Activated naive CD4-positive, alpha-beta T cell treated with anti-CD3 and anti-CD28 coated beads for 36 hours (primary cell): ENCODE results near the gene PIRT. TPM values are rescaled to one million over a fixed set of nuclear protein-coding genes. Genes with fewer than 3 reads are reported as not detected.

Experiments
- CTCF ChIA-PET: fragments of 350-600 bp; sonication (Branson Sonifier 250); formaldehyde crosslinking; loops from one replicate; lab custom pipeline; 2021; ENCODE audit warnings: antibody characterized with exemption; lab: Charles Lee
- DNase-seq: peaks from one replicate; pipeline ENCODE4 v3.0.0-alpha.2; 2020
- H3K27ac Mint-ChIP-seq: one replicate; pipeline ENCODE4 v1.8.0; 2021; ENCODE audit warnings: mild to moderate bottlenecking, mixed read lengths
- H3K27me3 Mint-ChIP-seq: one replicate; pipeline ENCODE4 v1.8.0; 2021; ENCODE audit warnings: low read depth, mixed read lengths
- H3K36me3 Mint-ChIP-seq: one replicate; pipeline ENCODE4 v1.8.0; 2021; ENCODE audit warnings: low read depth, mixed read lengths
- H3K4me1 Mint-ChIP-seq: one replicate; pipeline ENCODE4 v1.8.0; 2021; ENCODE audit warnings: low read depth, mixed read lengths
- H3K4me3 Mint-ChIP-seq: one replicate; pipeline ENCODE4 v1.8.0; 2021; ENCODE audit warnings: mild to moderate bottlenecking, moderate library complexity, mixed read lengths
- H3K9me3 Mint-ChIP-seq: one replicate; pipeline ENCODE4 v1.8.0; 2021; ENCODE audit warnings: mixed read lengths
- intact Hi-C: fragments of 100-400 bp; cut with micrococcal nuclease; formaldehyde crosslinking; loops from one replicate; pipeline ENCODE4 v1.15.1; 2023
- total RNA-seq, 2 experiments: library from RNA; stranded (reverse); gene quantifications; one replicate each; pipeline ENCODE4 v1.2.3, GENCODE V29; 2021

PIRT gene
- total RNA-seq, 2 experiments from 2014 or later, result not detected

DNA sequence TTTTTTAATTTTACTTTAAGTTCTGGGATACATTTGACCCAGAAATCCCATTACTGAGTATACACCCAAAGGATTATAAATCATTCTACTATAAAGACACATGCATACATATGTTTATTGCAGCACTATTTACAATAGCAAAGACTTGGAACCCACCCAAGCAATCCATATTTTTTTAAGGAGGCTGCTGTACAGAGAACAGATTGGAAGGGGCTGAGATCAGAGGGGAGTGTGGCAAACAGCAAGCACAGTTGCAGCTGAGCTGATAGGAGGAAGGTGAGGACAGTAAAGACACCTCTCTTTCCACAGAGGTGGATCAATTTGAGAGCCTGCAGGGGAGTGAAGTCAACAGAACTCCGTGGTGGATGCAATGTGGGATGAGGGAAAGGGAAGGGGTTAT, 23.8 kb downstream of the PIRT start:
- no peak overlapping the region for H3K27ac Mint-ChIP-seq
- no peaks in the 10 kb centered on the region for H3K4me1 Mint-ChIP-seq
- CTCF ChIA-PET, result interaction anchor here (0.5 kb wide), 1 partner anchor 26 kb away, joined by 5 read pairs; no protein-coding TSS in a partner anchor
- no peaks in the 10 kb centered on the region for H3K9me3 Mint-ChIP-seq
- no peak for DNase-seq
- no peaks in the 10 kb centered on the region for H3K36me3 Mint-ChIP-seq
- intact Hi-C loops, result no loop called here
- no peaks in the 10 kb centered on the region for H3K27me3 Mint-ChIP-seq
- H3K4me3 Mint-ChIP-seq, result no peak overlapping the region

DNA sequence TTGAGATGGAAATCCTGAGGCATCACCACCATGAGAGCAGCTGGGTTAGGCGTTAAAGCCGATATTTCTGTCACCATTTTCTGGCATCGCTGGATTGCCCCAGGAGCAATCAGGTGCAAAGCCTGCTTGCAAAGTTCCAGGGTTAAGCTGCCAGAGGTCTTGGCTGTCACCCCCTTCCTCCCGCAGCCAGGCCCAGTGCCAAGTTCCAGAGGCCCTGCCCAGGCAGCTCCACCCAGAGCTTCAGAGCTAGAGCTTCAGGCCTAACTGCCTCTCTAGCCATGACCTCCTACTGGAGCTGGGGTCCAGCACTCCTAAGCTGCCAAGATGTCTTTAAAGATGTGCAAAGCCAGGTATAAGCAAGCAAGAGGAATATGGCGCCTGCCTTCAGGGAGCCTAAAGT, 25.2 kb downstream of the PIRT start:
- intact Hi-C loops, result no loop called here
- H3K27me3 Mint-ChIP-seq, result no peaks in the 10 kb centered on the region
- no peak for DNase-seq
- no peak overlapping the region for H3K27ac Mint-ChIP-seq
- CTCF ChIA-PET, result no interaction called here
- no peaks in the 10 kb centered on the region for H3K9me3 Mint-ChIP-seq
- H3K4me1 Mint-ChIP-seq, result no peaks in the 10 kb centered on the region
- no peak overlapping the region for H3K4me3 Mint-ChIP-seq
- H3K36me3 Mint-ChIP-seq, result no peaks in the 10 kb centered on the region

DNA sequence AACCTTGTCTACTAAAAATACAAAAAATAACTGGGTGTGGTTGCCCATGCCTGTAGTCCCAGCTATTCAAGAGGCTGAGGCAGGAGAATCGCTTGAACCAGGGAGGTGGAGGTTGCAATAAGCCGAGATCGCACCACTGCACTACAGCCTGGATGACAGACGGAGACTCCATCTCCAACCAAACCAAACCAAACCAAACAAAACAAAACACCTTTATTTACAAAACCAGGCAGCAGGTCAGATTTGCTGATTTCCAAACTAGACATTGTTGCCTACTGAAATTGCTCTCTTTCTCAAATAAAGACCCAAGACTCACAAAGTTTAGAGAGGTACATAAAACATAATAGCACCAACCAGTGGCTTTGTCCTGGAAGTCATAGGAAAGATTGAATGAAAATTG, 28.3 kb downstream of the PIRT start:
- no peaks in the 10 kb centered on the region for H3K4me1 Mint-ChIP-seq
- no peak overlapping the region for H3K4me3 Mint-ChIP-seq
- DNase-seq, result no peak
- no peaks in the 10 kb centered on the region for H3K36me3 Mint-ChIP-seq
- no peaks in the 10 kb centered on the region for H3K27me3 Mint-ChIP-seq
- H3K9me3 Mint-ChIP-seq, result no peaks in the 10 kb centered on the region
- H3K27ac Mint-ChIP-seq, result no peak overlapping the region
- CTCF ChIA-PET, result no interaction called here
- intact Hi-C loops, result no loop called here

DNA sequence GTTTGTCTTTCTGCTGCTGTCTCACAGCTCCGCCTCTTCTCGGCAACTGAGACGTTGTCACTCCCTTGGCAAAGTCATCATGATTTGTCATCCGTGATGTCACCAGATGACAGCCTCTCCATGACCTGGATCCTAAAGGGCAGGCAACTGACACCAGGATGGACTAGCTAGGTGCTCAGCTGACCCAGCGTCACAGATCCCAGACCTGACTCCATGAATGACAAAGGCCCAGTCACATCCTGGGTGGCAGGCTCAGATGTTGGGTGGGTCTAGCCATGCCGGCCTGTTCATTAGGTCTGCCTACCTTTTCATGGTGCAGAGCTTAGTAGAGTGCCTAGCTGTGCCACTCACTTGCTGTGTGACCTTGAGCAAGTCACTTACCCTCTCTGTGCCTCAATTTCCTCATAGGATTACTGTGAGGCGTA, 30.2 kb downstream of the PIRT start:
- CTCF ChIA-PET, result no interaction called here
- no peak overlapping the region for H3K27ac Mint-ChIP-seq
- no peak overlapping the region for H3K4me3 Mint-ChIP-seq
- no peaks in the 10 kb centered on the region for H3K4me1 Mint-ChIP-seq
- no peaks in the 10 kb centered on the region for H3K27me3 Mint-ChIP-seq
- DNase-seq, result no peak
- no peaks in the 10 kb centered on the region for H3K36me3 Mint-ChIP-seq
- intact Hi-C loops, result no loop called here
- no peaks in the 10 kb centered on the region for H3K9me3 Mint-ChIP-seq

DNA sequence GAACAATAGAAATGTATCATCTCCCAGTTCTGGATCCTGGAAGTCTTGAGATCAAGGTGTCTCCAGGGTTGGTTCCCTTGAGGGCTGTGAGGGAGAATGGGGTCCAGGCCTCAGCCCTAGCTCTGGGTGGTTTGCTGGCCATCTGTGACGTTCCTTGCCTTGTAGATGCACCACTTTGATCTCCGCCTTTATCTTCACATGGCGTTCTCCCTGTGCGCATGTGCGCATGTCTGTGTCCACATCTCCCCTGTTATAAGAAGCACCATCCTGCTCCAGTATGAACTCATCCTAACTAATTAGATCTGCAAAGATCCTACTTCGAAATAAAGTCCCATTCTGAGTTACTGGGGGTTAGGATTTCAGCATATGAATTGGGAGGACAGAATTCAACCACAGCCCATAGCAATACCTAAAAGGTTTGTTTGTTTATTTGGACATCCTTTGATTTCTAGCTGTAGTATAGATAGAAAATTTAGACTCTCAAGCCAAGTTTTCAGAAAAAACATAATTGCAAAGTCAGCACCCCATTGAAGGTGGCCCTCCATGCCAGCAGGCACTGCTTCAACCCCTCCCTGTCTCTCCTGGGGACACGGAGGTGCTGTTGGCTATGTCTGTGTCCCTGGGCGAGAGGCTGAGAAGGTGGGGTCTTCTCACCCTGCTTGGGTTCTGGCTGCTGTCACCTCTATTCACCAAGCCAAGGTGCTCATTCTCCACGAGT, 31.2 kb downstream of the PIRT start:
- H3K27me3 Mint-ChIP-seq, result no peaks in the 10 kb centered on the region
- DNase-seq, result no peak
- no peaks in the 10 kb centered on the region for H3K36me3 Mint-ChIP-seq

DNA sequence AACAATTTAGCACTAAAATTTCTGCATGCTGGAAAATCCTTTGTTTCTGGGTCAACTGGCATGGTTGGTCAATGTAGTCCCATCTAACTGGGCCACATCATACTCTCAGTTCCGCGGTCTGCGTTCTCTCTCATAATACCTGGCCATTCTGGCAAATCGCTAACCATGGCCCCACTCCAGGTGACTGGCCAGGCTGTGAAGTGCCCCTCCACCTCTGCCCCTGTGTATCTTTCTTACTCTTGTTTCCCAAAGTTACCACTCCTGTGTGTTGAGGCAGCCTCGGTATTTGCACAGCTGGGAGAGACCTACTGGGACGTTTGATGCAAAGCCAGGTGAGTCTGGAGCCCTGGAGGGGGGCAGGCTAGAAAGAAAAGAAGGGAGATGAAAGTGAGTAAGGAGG, 32.0 kb downstream of the PIRT start:
- H3K9me3 Mint-ChIP-seq, result no peaks in the 10 kb centered on the region
- H3K36me3 Mint-ChIP-seq, result no peaks in the 10 kb centered on the region
- H3K4me3 Mint-ChIP-seq, result no peak overlapping the region
- no peak for DNase-seq
- intact Hi-C loops, result no loop called here
- CTCF ChIA-PET, result no interaction called here
- H3K4me1 Mint-ChIP-seq, result no peaks in the 10 kb centered on the region
- H3K27me3 Mint-ChIP-seq, result no peaks in the 10 kb centered on the region
- H3K27ac Mint-ChIP-seq, result no peak overlapping the region

More for the DNA sequence above, 31.2 kb downstream of the PIRT start:
- CTCF ChIA-PET, result no interaction called here
- H3K9me3 Mint-ChIP-seq, result no peaks in the 10 kb centered on the region
- H3K27ac Mint-ChIP-seq, result no peak overlapping the region
- H3K4me1 Mint-ChIP-seq, result no peaks in the 10 kb centered on the region
- H3K4me3 Mint-ChIP-seq, result no peak overlapping the region
- intact Hi-C loops, result no loop called here

DNA sequence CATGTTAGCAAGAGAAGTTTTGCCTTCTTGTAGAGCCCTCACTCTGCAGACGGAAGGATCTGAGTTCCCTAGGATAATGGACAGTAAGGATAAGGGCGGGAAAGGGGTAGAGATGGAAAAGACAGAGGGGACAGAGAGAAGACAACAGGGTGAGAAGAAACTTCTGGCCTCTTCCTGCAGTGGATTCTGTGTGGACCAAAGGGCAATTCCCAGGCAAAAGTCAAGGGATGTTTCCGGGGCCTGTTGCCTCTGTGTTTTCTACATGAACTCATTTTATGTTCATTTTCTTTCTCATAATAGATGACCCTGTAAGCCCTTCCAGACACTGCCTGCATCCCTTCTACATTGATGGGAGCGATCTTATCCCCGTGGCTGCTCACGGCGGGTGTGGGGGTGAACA, 33.3 kb downstream of the PIRT start:
- no peaks in the 10 kb centered on the region for H3K9me3 Mint-ChIP-seq
- CTCF ChIA-PET, result no interaction called here
- no peak overlapping the region for H3K27ac Mint-ChIP-seq
- intact Hi-C loops, result no loop called here
- H3K27me3 Mint-ChIP-seq, result no peaks in the 10 kb centered on the region
- no peaks in the 10 kb centered on the region for H3K4me1 Mint-ChIP-seq
- H3K36me3 Mint-ChIP-seq, result no peaks in the 10 kb centered on the region
- H3K4me3 Mint-ChIP-seq, result no peak overlapping the region
- no peak for DNase-seq

DNA sequence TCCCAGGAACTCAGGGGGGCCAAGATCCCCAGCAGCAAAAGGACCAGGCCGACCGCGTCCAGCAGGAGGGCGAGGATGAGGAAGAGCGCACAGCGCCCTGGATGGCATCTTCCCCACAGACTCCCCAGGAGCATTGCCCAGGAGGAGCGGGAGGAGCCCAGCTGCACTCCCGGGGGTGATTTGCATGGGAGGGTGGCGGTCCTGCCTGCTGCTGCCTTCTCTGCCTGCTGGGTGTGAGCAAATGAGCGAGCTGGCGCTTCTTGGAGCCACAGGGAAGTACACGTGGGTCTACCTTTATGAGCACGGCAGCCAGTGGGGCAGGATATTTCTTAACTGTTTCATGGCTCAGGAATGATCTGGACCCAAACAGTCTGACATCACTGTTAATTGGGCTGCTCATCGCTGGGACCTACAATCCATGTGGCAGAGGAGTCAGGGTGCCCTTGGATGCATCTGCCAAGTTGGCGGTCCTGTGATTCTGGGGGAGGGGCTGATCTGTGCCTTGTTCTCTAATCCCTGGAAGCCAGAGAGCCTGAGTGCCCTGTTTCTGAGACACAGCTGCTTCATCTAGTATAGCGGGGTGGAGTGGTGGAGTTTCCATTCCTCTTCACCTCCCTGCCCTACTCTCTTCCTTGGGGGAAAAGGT, 33.9 kb downstream of the PIRT start, which contains the start of gene TMEM238L:
Gene TMEM238L (minus strand): TSS at position 270 of the 646 bp plus-strand sequence. CDS start 136 bp downstream, at position 134.
- Mint-ChIP-seq H3K4me3 (no peak within 1 kb of the TSS), H3K27ac (no peak within 1 kb of the TSS), H3K27me3 (no peaks in the 10 kb centered on the region), H3K4me1 (no peaks in the 10 kb centered on the region), H3K9me3 (no peaks in the 10 kb centered on the region), H3K36me3 (no peaks in the 10 kb centered on the region)
- CTCF ChIA-PET, result no interaction called here
- DNase-seq, result no peak
- intact Hi-C loops, result no loop called here

DNA sequence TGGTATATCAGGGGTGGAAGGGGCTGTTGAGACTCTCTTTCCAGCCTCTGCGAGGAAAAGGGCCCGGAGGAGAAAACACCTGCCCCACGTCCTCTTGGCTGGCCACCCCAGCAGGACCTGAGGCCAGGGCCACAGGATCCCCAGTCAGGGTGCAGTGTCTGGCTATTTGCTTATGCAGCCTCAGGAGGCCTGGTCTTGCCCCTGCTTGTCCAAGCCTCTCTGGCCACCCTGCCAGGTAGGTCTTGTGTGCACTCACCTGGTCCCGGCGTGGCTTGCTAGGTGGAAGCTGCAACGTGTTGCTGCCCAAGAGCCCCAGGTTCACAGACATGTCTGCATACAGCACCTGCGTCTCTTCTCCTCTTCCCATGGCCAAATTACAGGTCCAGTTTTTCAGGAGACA, 34.5 kb downstream of the PIRT start:
- Mint-ChIP-seq H3K4me1 (no peaks in the 10 kb centered on the region), H3K27ac (no peak overlapping the region), H3K9me3 (no peaks in the 10 kb centered on the region), H3K27me3 (no peaks in the 10 kb centered on the region), H3K4me3 (no peak overlapping the region), H3K36me3 (no peaks in the 10 kb centered on the region)
- CTCF ChIA-PET, result no interaction called here
- intact Hi-C loops, result no loop called here
- DNase-seq, result no peak

DNA sequence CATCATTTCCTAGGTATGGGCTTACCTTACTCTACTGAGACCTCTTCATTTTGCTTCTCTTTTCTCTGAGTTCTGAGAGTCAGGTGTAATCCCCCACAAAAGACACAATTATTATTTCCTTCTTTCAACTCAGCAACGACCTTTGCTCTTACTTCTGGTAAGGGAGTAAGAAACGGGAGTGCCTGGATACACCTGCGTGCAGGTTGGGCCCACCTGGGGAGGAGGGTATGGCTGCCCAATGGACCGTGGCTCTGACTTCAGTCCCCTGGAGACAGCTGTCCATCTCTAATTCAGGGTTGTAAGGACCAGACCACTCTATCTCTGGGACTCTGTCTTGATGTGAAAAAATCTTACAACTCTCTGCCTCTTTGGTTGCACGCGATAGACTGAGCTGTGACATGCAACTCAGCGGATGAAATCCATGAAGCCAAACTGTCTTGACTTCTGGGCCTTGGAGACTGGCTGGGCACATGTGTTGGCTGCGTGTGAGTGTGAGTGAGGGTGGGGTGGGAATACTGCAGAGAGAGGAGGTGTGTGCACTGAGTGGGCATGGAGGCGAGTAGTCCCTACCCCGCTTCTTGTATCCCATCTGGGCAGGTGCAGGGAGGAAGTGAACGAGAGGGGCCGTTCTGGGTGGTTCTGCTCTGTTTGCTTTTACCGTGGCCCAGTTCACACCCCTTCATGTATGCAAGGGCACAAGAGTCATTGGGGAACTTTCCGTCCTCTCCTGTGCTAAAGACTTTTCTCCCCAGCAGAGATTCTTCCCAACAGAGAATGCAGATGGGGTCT, 35.2 kb downstream of the PIRT start:
- intact Hi-C loops, result no loop called here
- Mint-ChIP-seq H3K4me3 (no peak overlapping the region), H3K27me3 (no peaks in the 10 kb centered on the region), H3K36me3 (no peaks in the 10 kb centered on the region), H3K27ac (no peak overlapping the region), H3K9me3 (no peaks in the 10 kb centered on the region), H3K4me1 (no peaks in the 10 kb centered on the region)
- no peak for DNase-seq
- CTCF ChIA-PET, result no interaction called here

DNA sequence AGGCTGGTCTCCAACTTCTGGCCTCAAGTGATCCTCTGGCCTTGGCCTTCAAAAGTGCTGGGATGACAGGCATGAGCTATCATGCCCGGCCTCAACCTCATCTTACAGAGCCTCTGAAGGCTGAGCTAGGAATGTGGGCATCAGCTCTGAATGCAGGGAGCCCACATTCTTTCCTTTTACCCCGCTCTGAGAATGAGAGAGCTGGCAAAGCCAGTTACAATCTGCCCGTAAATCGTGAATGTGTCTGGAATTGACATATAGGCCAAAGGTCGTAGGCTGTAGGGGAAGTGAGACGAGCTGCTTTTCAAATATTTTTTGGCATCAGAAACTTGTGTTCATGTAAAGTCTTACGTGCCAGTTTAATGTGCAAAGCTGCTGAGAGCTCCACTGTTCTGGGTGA, 38.5 kb downstream of the PIRT start:
- CTCF ChIA-PET, result no interaction called here
- Mint-ChIP-seq H3K4me3 (no peak overlapping the region), H3K4me1 (no peaks in the 10 kb centered on the region), H3K36me3 (no peaks in the 10 kb centered on the region), H3K9me3 (no peaks in the 10 kb centered on the region), H3K27ac (no peak overlapping the region), H3K27me3 (no peaks in the 10 kb centered on the region)
- intact Hi-C loops, result no loop called here
- DNase-seq, result no peak

DNA sequence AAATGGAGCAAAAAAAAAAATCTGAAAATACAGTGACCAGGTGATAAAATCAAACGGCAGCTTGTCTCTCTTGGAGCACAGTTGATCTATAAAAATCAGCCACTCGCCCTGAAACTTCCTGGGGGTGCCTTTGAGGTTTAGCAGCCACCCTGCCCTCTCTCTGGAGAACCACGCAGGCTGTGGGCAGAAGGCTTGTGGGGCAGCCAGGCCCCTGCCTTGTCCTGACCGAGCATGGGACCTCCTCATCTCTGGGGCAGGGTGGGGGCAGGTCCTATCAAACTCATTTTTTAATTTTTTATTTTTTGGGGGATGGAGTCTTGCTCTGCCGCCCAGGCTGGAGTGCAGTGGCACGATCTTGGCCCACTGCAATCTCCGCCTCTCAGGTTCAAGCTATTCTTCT, 39.0 kb downstream of the PIRT start:
- CTCF ChIA-PET, result no interaction called here
- no peaks in the 10 kb centered on the region for H3K9me3 Mint-ChIP-seq
- intact Hi-C loops, result no loop called here
- DNase-seq, result no peak
- no peak overlapping the region for H3K27ac Mint-ChIP-seq
- H3K4me1 Mint-ChIP-seq, result no peaks in the 10 kb centered on the region
- H3K27me3 Mint-ChIP-seq, result no peaks in the 10 kb centered on the region
- no peak overlapping the region for H3K4me3 Mint-ChIP-seq
- H3K36me3 Mint-ChIP-seq, result no peaks in the 10 kb centered on the region
